Gastroesophageal sphincter (tissue), 3 donors: ENCODE data around the gene MT1B.

ENCODE experiments used
- CTCF ChIP-seq, 4 experiments: fragments of 200-600 bp in 2 of 4; fragments of 450-650 bp in 2 of 4; sonication (generic) in 1 of 4; IDR thresholded peaks; one replicate each; pipeline ENCODE4 v1.5.1; 2017 to 2019; ENCODE audit warnings: antibody characterized with exemption in 4 of 4, mild to moderate bottlenecking in 2 of 4, moderate library complexity in 2 of 4
- EP300 ChIP-seq: sonication (generic); formaldehyde crosslinking; IDR thresholded peaks from one replicate; pipeline ENCODE4 v1.6.1; 2017; ENCODE audit warnings: antibody characterized with exemption, mild to moderate bottlenecking
- POLR2A ChIP-seq, 2 donors: fragments of 450-650 bp; IDR thresholded peaks; one replicate each; pipeline ENCODE4 v1.6.1; 2017; ENCODE audit warnings: antibody characterized with exemption in 2 of 2, mild to moderate bottlenecking in 2 of 2, moderate library complexity in 1 of 2
- POLR2AphosphoS5 ChIP-seq: sonication (generic); formaldehyde crosslinking; IDR thresholded peaks from one replicate; pipeline ENCODE4 v1.6.1; 2017; ENCODE audit warnings: antibody characterized with exemption

- TF ChIP-seq POLR2AphosphoS5 (peak; percentile 84), CTCF (IDR thresholded peaks at IDR 0.05) (peak in 1 of 4 experiments; percentile 14), POLR2A (IDR thresholded peaks at IDR 0.05) (peak; percentile 43 to 68), EP300 (no peak)
Measured at GRCh38 chr16:56632156-56632847, 19.4 kb upstream of the MT1B start, which contains the start of gene MT1M.
